Measurements from ENCODE around the gene FN1. TPM values are rescaled to one million over a fixed set of nuclear protein-coding genes. Genes with fewer than 3 reads are reported as not detected.

The FN1 gene
- total RNA-seq, 1 experiment from 2014 or later: 11.1 TPM

GRCh38 chr2:215369181-215369760 lies 66.6 kb downstream of the FN1 start:
- H4K20me1 ChIP-seq (ENCODE audit: insufficient read depth): no peaks in the 10 kb centered on the region
- no peak for DNase-seq (ENCODE audit: low read depth, low spot score)
- no peak overlapping the region for H3K4me3 ChIP-seq (replicated peaks in 1 of 2; ENCODE audit: low read depth in 1 of 2, low read length in 2 of 2)
- H3K36me3 ChIP-seq (ENCODE audit: control insufficient read depth in 1 of 2, insufficient read depth in 2 of 2, low read length in 2 of 2): no peaks in the 10 kb centered on the region
- H3K27ac ChIP-seq (ENCODE audit: low read depth, low read length): no peak overlapping the region
- intact Hi-C loops (cut with micrococcal nuclease): no loop called here
- ChIA-PET RAD21 (ENCODE audit: low non-redundant PET in 1 of 2, low total read pairs in 2 of 2, uncharacterized antibody in 2 of 2, unreplicated experiment in 2 of 2) (no interaction called here), POLR2A (no interaction called here), CTCF (no interaction called here)
- H3K27me3 ChIP-seq (ENCODE audit: insufficient read depth, low read length): no peaks in the 10 kb centered on the region
- ATAC-seq: no peak
- no peaks in the 10 kb centered on the region for H3K79me2 ChIP-seq (ENCODE audit: insufficient read depth, low read length)
- H3K9me3 ChIP-seq (ENCODE audit: control insufficient read depth in 1 of 2, insufficient read depth in 1 of 2, low read depth in 1 of 2, low read length in 2 of 2): no peaks in the 10 kb centered on the region
- no peak overlapping the region for H2AFZ ChIP-seq (ENCODE audit: low read depth, low read length, poor library complexity, severe bottlenecking)
- no peak overlapping the region for H3K9ac ChIP-seq (ENCODE audit: low read length)
- BruUV-seq (replicated peaks): no TSS peak
- no peaks in the 10 kb centered on the region for H3K4me1 ChIP-seq (ENCODE audit: control insufficient read depth in 1 of 2, insufficient read depth in 2 of 2, low read length in 2 of 2)
- no peak for TF ChIP-seq CBX3 (IDR thresholded peaks at IDR 0.05; ENCODE audit: low read depth)
- no peak for TF ChIP-seq ZFX (IDR thresholded peaks at IDR 0.05)
- TF ChIP-seq RAD21 (IDR thresholded peaks at IDR 0.05; ENCODE audit: low read depth): no peak
- TF ChIP-seq CEBPB (IDR thresholded peaks at IDR 0.05; ENCODE audit: low read depth): no peak
- TF ChIP-seq ELF1 (IDR thresholded peaks at IDR 0.05; ENCODE audit: borderline replicate concordance, low read depth): no peak
- no peak for TF ChIP-seq JUND (IDR thresholded peaks at IDR 0.05)
- TF ChIP-seq POLR2AphosphoS5 (IDR thresholded peaks at IDR 0.05; ENCODE audit: low read depth, low read length): no peak
- no peak for TF ChIP-seq ATF3 (IDR thresholded peaks at IDR 0.05)
- no peak for TF ChIP-seq YY1 (IDR thresholded peaks at IDR 0.05; ENCODE audit: extremely low read depth, insufficient replicate concordance, low read depth, low read length)
- H3K9me2 ChIP-seq (ENCODE audit: insufficient read depth): no peaks in the 10 kb centered on the region
- H3K4me2 ChIP-seq (ENCODE audit: low read length): no peak overlapping the region

- TF ChIP-seq SRF (IDR thresholded peaks at IDR 0.05; ENCODE audit: low read depth) (no peak), EZH2 (IDR thresholded peaks at IDR 0.05) (no peak), CBX3 (IDR thresholded peaks at IDR 0.05; ENCODE audit: low read depth) (no peak), FOSL1 (IDR thresholded peaks at IDR 0.05; ENCODE audit: low read depth) (no peak), ELF1 (IDR thresholded peaks at IDR 0.05; ENCODE audit: borderline replicate concordance, low read depth) (no peak)
- BruUV-seq (replicated peaks): no TSS peak
- CTCF ChIA-PET: no interaction called here
- Histone ChIP-seq H3K9me2 (ENCODE audit: insufficient read depth) (no peaks in the 10 kb centered on the region), H3K4me3 (replicated peaks in 1 of 2; ENCODE audit: low read depth in 1 of 2, low read length in 2 of 2) (no peak overlapping the region), H4K20me1 (ENCODE audit: insufficient read depth) (no peaks in the 10 kb centered on the region), H3K9ac (ENCODE audit: low read length) (no peak overlapping the region), H3K36me3 (ENCODE audit: control insufficient read depth in 1 of 2, insufficient read depth in 2 of 2, low read length in 2 of 2) (no peaks in the 10 kb centered on the region), H3K4me2 (ENCODE audit: low read length) (no peak overlapping the region), H3K27me3 (ENCODE audit: insufficient read depth, low read length) (no peaks in the 10 kb centered on the region), H3K27ac (ENCODE audit: low read depth, low read length) (no peak overlapping the region), H3K79me2 (ENCODE audit: insufficient read depth, low read length) (no peaks in the 10 kb centered on the region), H3K9me3 (ENCODE audit: control insufficient read depth in 1 of 2, insufficient read depth in 1 of 2, low read depth in 1 of 2, low read length in 2 of 2) (no peaks in the 10 kb centered on the region), H2AFZ (ENCODE audit: low read depth, low read length, poor library complexity, severe bottlenecking) (no peak overlapping the region), H3K4me1 (ENCODE audit: control insufficient read depth in 1 of 2, insufficient read depth in 2 of 2, low read length in 2 of 2) (no peaks in the 10 kb centered on the region)
- POLR2A ChIA-PET: no interaction called here
- RAD21 ChIA-PET (ENCODE audit: low non-redundant PET in 1 of 2, low total read pairs in 2 of 2, uncharacterized antibody in 2 of 2, unreplicated experiment in 2 of 2): no interaction called here
- DNase-seq (ENCODE audit: low read depth, low spot score): no peak
- ATAC-seq: no peak
- intact Hi-C loops (cut with micrococcal nuclease): no loop called here
Measured at GRCh38 chr2:215368493-215368809, 67.4 kb downstream of the FN1 start.
